Liver (tissue), 9 donors: ENCODE results near the gene PEX11G. TPM values are rescaled to one million over a fixed set of nuclear protein-coding genes. Genes with fewer than 3 reads are reported as not detected.

Experiments used
- DNase-seq: peaks from one replicate; pipeline ENCODE4 v3.0.0-alpha.2; 2017; ENCODE audit warnings: low spot score
- H3K27ac ChIP-seq, 2 donors: one replicate each; pipeline ENCODE4 v1.7.0; 2013; ENCODE audit warnings: inconsistent platforms in 2 of 2, low read length in 2 of 2, control low read depth in 1 of 2, low read depth in 1 of 2, mild to moderate bottlenecking in 1 of 2
- H3K27me3 ChIP-seq, 4 donors: one replicate each; pipeline versions ENCODE4 v1.6.1 to v1.7.0; 2013; ENCODE audit warnings: low read length in 3 of 4, inconsistent platforms in 1 of 4, mild to moderate bottlenecking in 1 of 4, moderate library complexity in 1 of 4; ENCODE audit not compliant: control insufficient read depth in 4 of 4, insufficient read depth in 4 of 4
- H3K36me3 ChIP-seq, 4 donors: one replicate each; pipeline versions ENCODE4 v1.6.1 to v1.7.0; 2013; ENCODE audit warnings: low read length in 3 of 4, mild to moderate bottlenecking in 3 of 4, low read depth in 1 of 4, moderate library complexity in 1 of 4; ENCODE audit not compliant: control insufficient read depth in 4 of 4, insufficient read depth in 3 of 4
- H3K4me1 ChIP-seq, 4 donors: one replicate each; pipeline versions ENCODE4 v1.6.1 to v1.7.0; 2013; ENCODE audit warnings: low read length in 3 of 4, mild to moderate bottlenecking in 3 of 4, moderate library complexity in 1 of 4; ENCODE audit not compliant: control insufficient read depth in 4 of 4, insufficient read depth in 4 of 4
- H3K4me3 ChIP-seq, 3 donors: one replicate each; pipeline versions ENCODE4 v1.6.1 to v1.7.0; 2013; ENCODE audit warnings: low read length in 3 of 3, control low read depth in 1 of 3, low read depth in 1 of 3, mild to moderate bottlenecking in 1 of 3
- H3K9ac ChIP-seq, 2 donors: one replicate each; pipeline ENCODE4 v1.7.0; 2013; ENCODE audit warnings: low read length in 2 of 2, mild to moderate bottlenecking in 2 of 2, moderate library complexity in 2 of 2, control low read depth in 1 of 2, low read depth in 1 of 2
- H3K9me3 ChIP-seq, 4 donors: one replicate each; pipeline versions ENCODE4 v1.6.1 to v1.7.0; 2013; ENCODE audit warnings: low read length in 3 of 4; ENCODE audit not compliant: control insufficient read depth in 4 of 4
- ATF3 ChIP-seq: IDR thresholded peaks from 2 replicates; pipeline ENCODE4 v1.6.1; 2016; ENCODE audit warnings: antibody characterized with exemption
- CTCF ChIP-seq: fragments of 150-350 bp; IDR thresholded peaks from 2 replicates; pipeline ENCODE4 v1.5.1; 2017; ENCODE audit warnings: improper control_type of control experiment, low read depth, low read length; ENCODE audit not compliant: missing input control
- FOXA1 ChIP-seq: IDR thresholded peaks from 2 replicates; pipeline ENCODE4 v1.6.1; 2016; ENCODE audit warnings: antibody characterized with exemption
- FOXA2 ChIP-seq: IDR thresholded peaks from 2 replicates; pipeline ENCODE4 v1.6.1; 2016; ENCODE audit warnings: antibody characterized with exemption
- GABPA ChIP-seq, 2 donors: IDR thresholded peaks in 1 of 2; conservative IDR thresholded peaks in 1 of 2; 2 replicates each; pipeline ENCODE4 v1.6.1; 2016; ENCODE audit warnings: antibody characterized with exemption in 2 of 2, mild to moderate bottlenecking in 1 of 2, moderate library complexity in 1 of 2
- HNF4A ChIP-seq, 2 donors: conservative IDR thresholded peaks; 2 replicates each; pipeline ENCODE4 v1.6.1; 2016; ENCODE audit warnings: antibody characterized with exemption in 2 of 2, mild to moderate bottlenecking in 2 of 2
- HNF4G ChIP-seq: IDR thresholded peaks from 2 replicates; pipeline ENCODE4 v1.6.1; 2016; ENCODE audit warnings: antibody characterized with exemption
- JUND ChIP-seq, 2 donors: IDR thresholded peaks; 2 replicates each; pipeline ENCODE4 v1.6.1; 2016; ENCODE audit warnings: antibody characterized with exemption in 2 of 2
- MAX ChIP-seq: IDR thresholded peaks from 2 replicates; pipeline ENCODE4 v1.6.1; 2016; ENCODE audit warnings: antibody characterized with exemption
- NR2F2 ChIP-seq: IDR thresholded peaks from 2 replicates; pipeline ENCODE4 v1.6.1; 2016; ENCODE audit warnings: antibody characterized with exemption
- RAD21 ChIP-seq, 2 donors: IDR thresholded peaks; 2 replicates each; pipeline ENCODE4 v1.6.1; 2016; ENCODE audit warnings: antibody characterized with exemption in 2 of 2, mild to moderate bottlenecking in 2 of 2
- REST ChIP-seq: IDR thresholded peaks from 2 replicates; pipeline ENCODE4 v1.6.1; 2016; ENCODE audit warnings: antibody characterized with exemption, mild to moderate bottlenecking
- SP1 ChIP-seq: IDR thresholded peaks from 2 replicates; pipeline ENCODE4 v1.6.1; 2018; ENCODE audit warnings: antibody characterized with exemption, mild to moderate bottlenecking
- TAF1 ChIP-seq: conservative IDR thresholded peaks from 2 replicates; pipeline ENCODE4 v1.6.1; 2016; ENCODE audit warnings: antibody characterized with exemption, mild to moderate bottlenecking
- YY1 ChIP-seq: IDR thresholded peaks from 2 replicates; pipeline ENCODE4 v1.6.1; 2016; ENCODE audit warnings: antibody characterized with exemption, mild to moderate bottlenecking
- ZBTB33 ChIP-seq: IDR thresholded peaks from 2 replicates; pipeline ENCODE4 v1.6.1; 2016; ENCODE audit warnings: antibody characterized with exemption
- WGBS: extraction: QIAGEN DNeasy Blood & Tissue Kit; methylation state at CpG from one replicate; pipeline ENCODE4 v1.1.7; 2013; 5-methylcytosine and 5-hydroxymethylcytosine counted together
- polyA plus RNA-seq, 2 donors: library from polyadenylated mRNA; stranded (reverse) in 1 of 2; unstranded in 1 of 2; fragments of 200-250 nt in 1 of 2; fragments of >200 nt in 1 of 2; fragmentation: Nextera tagmentation in 1 of 2; extraction: Ambion mirVana in 1 of 2; gene quantifications; one replicate each; pipeline versions ENCODE4 v1.2.1 to v1.2.3, GENCODE V29; 2013 to 2015
- total RNA-seq, 2 donors: library from RNA; depleted of rRNA; stranded (reverse); fragments of >200 nt; gene quantifications; one replicate each; pipeline ENCODE4 v1.2.3, GENCODE V29; 2014
- donor health status: healthy.
- donor health status: healthy.
- donor health status: healthy.
- donor health status: healthy.
- donor health status: healthy.

The PEX11G gene
- total and polyA plus RNA-seq, 4 donors: 1.9 to 10.9 (median 8.2) TPM

- no peak overlapping the region for H3K27ac ChIP-seq
- DNase-seq: no peak
- no peak overlapping the region for H3K4me3 ChIP-seq
- H3K27me3 ChIP-seq: no peaks in the 10 kb centered on the region
- H3K9ac ChIP-seq: no peak overlapping the region
- H3K9me3 ChIP-seq: no peaks in the 10 kb centered on the region
- WGBS: 86% methylated on average over 26 of the region's 26 CpGs
- H3K4me1 ChIP-seq: no peaks in the 10 kb centered on the region
- peaks cover 0 to 3% (median 0%) of the 10 kb centered on the region in 4 donors for H3K36me3 ChIP-seq
- TF ChIP-seq GABPA (IDR thresholded peaks at IDR 0.05 in 1 of 2, conservative IDR thresholded peaks at IDR 0.05 in 1 of 2): no peak
Observed at GRCh38 chr19:7478173-7478842, 10.5 kb downstream of the PEX11G start.

GRCh38 chr19:7477758-7478157 is 11.1 kb downstream of the PEX11G start:
- H3K4me1 ChIP-seq: no peaks in the 10 kb centered on the region
- H3K9me3 ChIP-seq: no peaks in the 10 kb centered on the region
- no peak for TF ChIP-seq ATF3
- no peak for TF ChIP-seq TAF1
- H3K27me3 ChIP-seq: no peaks in the 10 kb centered on the region
- H3K27ac ChIP-seq: no peak overlapping the region
- H3K9ac ChIP-seq: no peak overlapping the region
- 93% methylated on average over 10 of the region's 10 CpGs for WGBS
- H3K4me3 ChIP-seq: no peak overlapping the region
- no peak for DNase-seq
- peaks cover 0 to 3% (median 0%) of the 10 kb centered on the region in 4 donors for H3K36me3 ChIP-seq

GRCh38 chr19:7476777-7477494 is 11.9 kb downstream of the PEX11G start:
- DNase-seq: no peak
- Histone ChIP-seq H3K9me3 (no peaks in the 10 kb centered on the region), H3K36me3 (peaks cover 0 to 3% (median 1%) of the 10 kb centered on the region in 4 donors), H3K9ac (no peak overlapping the region), H3K4me3 (no peak overlapping the region), H3K4me1 (no peaks in the 10 kb centered on the region), H3K27me3 (no peaks in the 10 kb centered on the region), H3K27ac (no peak overlapping the region)
- WGBS: 86% methylated on average over 35 of the region's 35 CpGs
- TF ChIP-seq NR2F2 (no peak), ZBTB33 (no peak), TAF1 (no peak), CTCF (no peak), MAX (no peak), ATF3 (no peak), YY1 (no peak), HNF4G (no peak), SP1 (no peak), GABPA (IDR thresholded peaks at IDR 0.05 in 1 of 2, conservative IDR thresholded peaks at IDR 0.05 in 1 of 2) (no peak), JUND (IDR thresholded peaks at IDR 0.05) (no peak), RAD21 (IDR thresholded peaks at IDR 0.05) (no peak), HNF4A (conservative IDR thresholded peaks at IDR 0.05) (no peak), FOXA2 (no peak), REST (no peak), FOXA1 (no peak)
